ENCODE measurements around the gene NME4. TPM values are rescaled to one million over a fixed set of nuclear protein-coding genes. Genes with fewer than 3 reads are reported as not detected.
"Not testable (repeated sequence)": the region's sequence is repeated elsewhere in the genome, so short reads cannot be mapped to it uniquely, and the experiment has no call there.

NME4 gene
- total and polyA plus RNA-seq, 10 of the 15 experiments (the other 5 are each of a cell fraction or from before 2014, with no cell fraction given), result 11.0 to 235 (median 97.7) TPM

DNA sequence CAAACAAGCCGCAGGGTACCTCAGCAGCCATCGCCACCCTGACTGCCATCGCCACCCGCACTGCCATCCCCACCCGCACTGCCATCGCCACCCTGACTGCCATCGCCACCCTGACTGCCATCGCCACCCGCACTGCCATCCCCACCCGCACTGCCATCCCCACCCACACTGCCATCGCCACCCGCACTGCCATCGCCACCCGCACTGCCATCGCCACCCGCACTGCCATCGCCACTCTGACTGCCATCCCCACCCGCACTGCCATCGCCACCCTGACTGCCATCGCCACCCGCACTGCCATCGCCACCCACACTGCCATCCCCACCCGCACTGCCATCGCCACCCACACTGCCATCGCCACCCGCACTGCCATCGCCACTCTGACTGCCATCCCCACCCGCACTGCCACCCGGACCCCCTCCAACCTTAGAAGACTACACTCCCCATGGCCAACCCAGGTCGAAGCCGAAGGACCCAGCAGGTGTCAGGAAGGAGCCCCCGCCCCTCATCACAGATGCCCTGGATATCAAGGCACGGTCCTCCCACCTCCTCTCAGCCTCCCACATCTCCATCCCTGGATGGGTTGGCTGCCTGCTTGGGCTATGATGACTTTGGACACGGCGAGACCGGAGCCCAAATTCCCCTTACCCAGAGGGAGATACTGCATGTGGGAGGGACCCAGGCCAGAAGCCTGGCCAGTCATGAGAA lies 18.7 kb upstream of the NME4 start:
- H4K20me1 ChIP-seq (ENCODE audit: control insufficient read depth, insufficient read depth); ATAC-seq; POLR2A ChIA-PET; H3K4me2 ChIP-seq (ENCODE audit: control insufficient read depth, insufficient read depth); H3K4me1 ChIP-seq (ENCODE audit: control insufficient read depth, insufficient read depth, low read length); DNase-seq (ENCODE audit: low read depth, low spot score); H3K27me3 ChIP-seq (replicated peaks in 1 of 2; ENCODE audit: control insufficient read depth in 2 of 2, insufficient read depth in 2 of 2, low read length in 1 of 2); FAIRE-seq; H3K27ac ChIP-seq (ENCODE audit: control insufficient read depth, insufficient read depth); H3K9ac ChIP-seq (ENCODE audit: control insufficient read depth, insufficient read depth, low read length); intact Hi-C loops (cut with micrococcal nuclease; ENCODE audit: unreplicated experiment); H3K4me3 ChIP-seq; RAD21 ChIA-PET (ENCODE audit: unreplicated experiment); BruUV-seq (replicated peaks); H3K9me3 ChIP-seq (replicated peaks; ENCODE audit: control insufficient read depth, insufficient read depth, low read length); H2AFZ ChIP-seq (ENCODE audit: control insufficient read depth, low read depth, low read length); in situ Hi-C loops (cut with MboI); H3K36me3 ChIP-seq (ENCODE audit: control insufficient read depth in 2 of 2, insufficient read depth in 2 of 2, low read length in 1 of 2); CTCF ChIA-PET; SMC1A ChIA-PET (ENCODE audit: uncharacterized antibody, unreplicated experiment): not testable (repeated sequence)
- H3K79me2 ChIP-seq (ENCODE audit: control insufficient read depth, insufficient read depth, low read length), result peaks cover 14% of the 10 kb centered on the region
- WGBS (ENCODE audit: insufficient coverage, insufficient replicate concordance, low lambda C conversion rate, missing lambda C conversion rate), result 92% methylated on average over 22 of the region's 36 CpGs

DNA sequence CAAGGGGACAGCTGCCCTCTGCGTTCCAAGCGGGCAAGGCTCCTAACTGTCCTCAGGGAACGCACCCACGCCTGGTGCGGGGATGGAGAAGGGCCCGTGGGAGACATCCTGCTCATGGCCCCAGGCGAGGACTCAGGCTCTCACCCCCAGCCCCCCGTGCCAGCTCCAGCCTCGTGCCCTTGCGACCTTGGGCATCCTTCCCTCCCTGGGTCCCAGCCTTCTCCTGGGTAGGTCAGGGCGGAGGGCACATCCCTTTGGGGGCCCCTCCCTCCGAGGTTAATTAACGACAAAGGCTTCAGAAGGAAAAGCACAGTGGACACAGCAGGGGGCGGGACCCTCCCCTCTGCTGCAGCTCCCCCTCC lies 18.2 kb upstream of the NME4 start:
- H3K27me3 ChIP-seq (replicated peaks in 1 of 2; ENCODE audit: control insufficient read depth in 2 of 2, insufficient read depth in 2 of 2, low read length in 1 of 2), result no peaks in the 10 kb centered on the region
- ChIA-PET RAD21 (ENCODE audit: unreplicated experiment) (no interaction called here), SMC1A (ENCODE audit: uncharacterized antibody, unreplicated experiment) (interaction anchor here (1.3 kb wide), 1 partner anchor 8 kb away, joined by 6 read pairs; the partner anchor contains the start of gene MRPL28), CTCF (no interaction called here), POLR2A (no interaction called here)
- H3K27ac ChIP-seq (ENCODE audit: control insufficient read depth, insufficient read depth), result no peak overlapping the region
- H4K20me1 ChIP-seq (ENCODE audit: control insufficient read depth, insufficient read depth), result no peaks in the 10 kb centered on the region
- in situ Hi-C loops (cut with MboI), result no loop called here
- H3K9ac ChIP-seq (ENCODE audit: control insufficient read depth, insufficient read depth, low read length), result no peak overlapping the region
- BruUV-seq (replicated peaks), result no TSS peak
- H3K79me2 ChIP-seq (ENCODE audit: control insufficient read depth, insufficient read depth, low read length), result peaks cover 14% of the 10 kb centered on the region
- H3K9me3 ChIP-seq (replicated peaks; ENCODE audit: control insufficient read depth, insufficient read depth, low read length), result no peaks in the 10 kb centered on the region
- no peak overlapping the region for H3K4me2 ChIP-seq (ENCODE audit: control insufficient read depth, insufficient read depth)
- TF ChIP-seq TCF3 (IDR thresholded peaks at IDR 0.05; ENCODE audit: borderline replicate concordance, insufficient read depth, low read depth, low read length) (no peak), KAT2A (conservative IDR thresholded peaks at IDR 0.05; ENCODE audit: control insufficient read depth, low read depth, low read length) (no peak), RCOR1 (conservative IDR thresholded peaks at IDR 0.05; ENCODE audit: low read depth, low read length) (no peak), BRCA1 (IDR thresholded peaks at IDR 0.05; ENCODE audit: low read depth, low read length) (no peak)
- 95% methylated on average over 10 of the region's 14 CpGs for WGBS (ENCODE audit: insufficient coverage, insufficient replicate concordance, low lambda C conversion rate, missing lambda C conversion rate)
- no peak overlapping the region for H3K4me3 ChIP-seq
- DNase-seq (ENCODE audit: low read depth, low spot score) (no peak), FAIRE-seq (no peak), ATAC-seq (no peak)
- H2AFZ ChIP-seq (ENCODE audit: control insufficient read depth, low read depth, low read length), result no peak overlapping the region
- intact Hi-C loops (cut with micrococcal nuclease; ENCODE audit: unreplicated experiment), result no loop called here
- peaks cover 10% of the 10 kb centered on the region for H3K4me1 ChIP-seq (ENCODE audit: control insufficient read depth, insufficient read depth, low read length)
- peaks cover 0 to 7% of the 10 kb centered on the region in 2 experiments; a peak in 2 of 4 replicates for H3K36me3 ChIP-seq (ENCODE audit: control insufficient read depth in 2 of 2, insufficient read depth in 2 of 2, low read length in 1 of 2)
